Measurements from ENCODE around the gene CEP95. TPM values are rescaled to one million over a fixed set of nuclear protein-coding genes. Genes with fewer than 3 reads are reported as not detected.

CEP95 gene
- total and polyA plus RNA-seq, 2 of the 13 experiments (the other 11 are each of a cell fraction or from before 2014, with no cell fraction given): 65.9 to 68.8 TPM

DNA sequence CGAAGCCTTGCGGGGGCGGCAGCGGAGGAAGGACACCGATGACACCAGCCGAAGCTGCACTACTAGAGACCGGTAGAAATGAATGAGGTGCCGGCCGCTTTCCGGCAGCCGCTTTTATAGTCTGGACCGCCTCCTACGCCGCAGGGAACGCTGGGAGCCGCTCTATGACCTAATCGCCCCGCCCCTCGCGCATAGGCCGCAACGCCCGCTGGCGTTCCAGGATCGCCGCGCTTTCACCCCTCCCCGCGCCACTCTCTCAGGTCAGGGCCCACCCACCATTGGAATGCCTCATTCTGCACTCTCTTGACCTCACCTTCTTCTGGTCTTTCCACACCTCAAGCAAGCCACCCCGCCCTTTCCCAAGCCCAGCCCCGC, 589 bp upstream of the CEP95 start, which contains the start of gene DDX5 (continued):
- TF ChIP-seq, protein P1, sequence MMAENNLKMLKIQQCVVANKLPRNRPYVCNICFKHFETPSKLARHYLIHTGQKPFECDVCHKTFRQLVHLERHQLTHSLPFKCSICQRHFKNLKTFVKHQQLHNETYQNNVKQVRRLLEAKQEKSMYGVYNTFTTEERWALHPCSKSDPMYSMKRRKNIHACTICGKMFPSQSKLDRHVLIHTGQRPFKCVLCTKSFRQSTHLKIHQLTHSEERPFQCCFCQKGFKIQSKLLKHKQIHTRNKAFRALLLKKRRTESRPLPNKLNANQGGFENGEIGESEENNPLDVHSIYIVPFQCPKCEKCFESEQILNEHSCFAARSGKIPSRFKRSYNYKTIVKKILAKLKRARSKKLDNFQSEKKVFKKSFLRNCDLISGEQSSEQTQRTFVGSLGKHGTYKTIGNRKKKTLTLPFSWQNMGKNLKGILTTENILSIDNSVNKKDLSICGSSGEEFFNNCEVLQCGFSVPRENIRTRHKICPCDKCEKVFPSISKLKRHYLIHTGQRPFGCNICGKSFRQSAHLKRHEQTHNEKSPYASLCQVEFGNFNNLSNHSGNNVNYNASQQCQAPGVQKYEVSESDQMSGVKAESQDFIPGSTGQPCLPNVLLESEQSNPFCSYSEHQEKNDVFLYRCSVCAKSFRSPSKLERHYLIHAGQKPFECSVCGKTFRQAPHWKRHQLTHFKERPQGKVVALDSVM (CRISPR knock-in tag; IDR thresholded peaks at IDR 0.05): no peak
- no peak for TF ChIP-seq ZNF274 (CRISPR knock-in tag; IDR thresholded peaks at IDR 0.05)
- no peak for TF ChIP-seq JARID2 (CRISPR knock-in tag; IDR thresholded peaks at IDR 0.05; ENCODE audit: insufficient replicate concordance)
- TF ChIP-seq, protein P2, sequence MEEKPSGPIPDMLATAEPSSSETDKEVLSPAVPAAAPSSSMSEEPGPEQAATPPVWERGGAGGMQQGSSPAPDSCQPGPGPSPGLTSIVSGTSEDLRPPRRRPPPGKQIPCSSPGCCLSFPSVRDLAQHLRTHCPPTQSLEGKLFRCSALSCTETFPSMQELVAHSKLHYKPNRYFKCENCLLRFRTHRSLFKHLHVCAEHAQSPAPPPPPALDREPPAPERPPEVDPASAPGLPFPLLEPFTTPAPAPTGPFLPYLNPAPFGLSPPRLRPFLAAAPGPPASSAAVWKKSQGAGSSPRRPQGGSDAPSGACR (CRISPR knock-in tag; IDR thresholded peaks at IDR 0.05): 0 out of 2 replicates have a peak, but pooled peaks have one; percentile 9
- TF ChIP-seq CHD2 (IDR thresholded peaks at IDR 0.05; ENCODE audit: low read depth, low read length): 0 out of 2 replicates have a peak, but pooled peaks have one; percentile 47
- peak; percentile 79 for TF ChIP-seq YY1 (IDR thresholded peaks at IDR 0.05; ENCODE audit: insufficient read depth, insufficient replicate concordance, low read depth, low read length)
- TF ChIP-seq, protein P3, sequence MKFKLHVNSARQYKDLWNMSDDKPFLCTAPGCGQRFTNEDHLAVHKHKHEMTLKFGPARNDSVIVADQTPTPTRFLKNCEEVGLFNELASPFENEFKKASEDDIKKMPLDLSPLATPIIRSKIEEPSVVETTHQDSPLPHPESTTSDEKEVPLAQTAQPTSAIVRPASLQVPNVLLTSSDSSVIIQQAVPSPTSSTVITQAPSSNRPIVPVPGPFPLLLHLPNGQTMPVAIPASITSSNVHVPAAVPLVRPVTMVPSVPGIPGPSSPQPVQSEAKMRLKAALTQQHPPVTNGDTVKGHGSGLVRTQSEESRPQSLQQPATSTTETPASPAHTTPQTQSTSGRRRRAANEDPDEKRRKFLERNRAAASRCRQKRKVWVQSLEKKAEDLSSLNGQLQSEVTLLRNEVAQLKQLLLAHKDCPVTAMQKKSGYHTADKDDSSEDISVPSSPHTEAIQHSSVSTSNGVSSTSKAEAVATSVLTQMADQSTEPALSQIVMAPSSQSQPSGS (CRISPR knock-in tag; IDR thresholded peaks at IDR 0.05): peak; percentile 69
- peak; percentile 62 for TF ChIP-seq FOSL2 (CRISPR knock-in tag; IDR thresholded peaks at IDR 0.05)
- 0 out of 2 replicates have a peak, but pooled peaks have one; percentile 31 for TF ChIP-seq ZNF773 (CRISPR knock-in tag; IDR thresholded peaks at IDR 0.05; ENCODE audit: borderline replicate concordance)
- no peak; the same call in 1 of the 2 replicates for TF ChIP-seq MTF2 (CRISPR knock-in tag; IDR thresholded peaks at IDR 0.05; ENCODE audit: borderline replicate concordance)
- TF ChIP-seq PAWR (CRISPR knock-in tag; IDR thresholded peaks at IDR 0.05; ENCODE audit: borderline replicate concordance): no peak
- no peak for TF ChIP-seq MTA3 (CRISPR knock-in tag; IDR thresholded peaks at IDR 0.05)
- peak; percentile 66 for TF ChIP-seq RBM39 (IDR thresholded peaks at IDR 0.05; ENCODE audit: low read depth, low read length, poor library complexity, severe bottlenecking)
- TF ChIP-seq MIER3 (CRISPR knock-in tag; IDR thresholded peaks at IDR 0.05; ENCODE audit: borderline replicate concordance): peak; percentile 65; the same call in 1 of the 2 replicates
- peak; percentile 70; the same call in 1 of the 2 replicates for TF ChIP-seq STAT5B (CRISPR knock-in tag; IDR thresholded peaks at IDR 0.05)
- 0 out of 2 replicates have a peak, but pooled peaks have one; percentile 7 for TF ChIP-seq SALL1 (CRISPR knock-in tag; IDR thresholded peaks at IDR 0.05)
- TF ChIP-seq KLF6 (CRISPR knock-in tag; IDR thresholded peaks at IDR 0.05): peak; percentile 56; the same call in 1 of the 2 replicates
- TF ChIP-seq SRSF1 (optimal IDR thresholded peaks at IDR 0.05; ENCODE audit: low read depth, low read length): peak; percentile 21
- no peak for TF ChIP-seq SMARCC2 (IDR thresholded peaks at IDR 0.05)
- 0 out of 2 replicates have a peak, but pooled peaks have one; percentile 38 for TF ChIP-seq ZKSCAN1 (IDR thresholded peaks at IDR 0.05; ENCODE audit: low read length)
- peak; percentile 66; the same call in 1 of the 2 replicates for TF ChIP-seq SRY (CRISPR knock-in tag; IDR thresholded peaks at IDR 0.05)
- TF ChIP-seq MAZ (IDR thresholded peaks at IDR 0.05; ENCODE audit: borderline replicate concordance, low read depth, low read length): peak; percentile 92; the same call in 1 of the 2 replicates
- TF ChIP-seq MAZ (CRISPR knock-in tag; IDR thresholded peaks at IDR 0.05; ENCODE audit: low read depth): no peak
- peak; percentile 98 for TF ChIP-seq POLR2G (IDR thresholded peaks at IDR 0.05; ENCODE audit: low read depth, low read length)
- TF ChIP-seq ZNF24 (IDR thresholded peaks at IDR 0.05): peak; percentile 74; the same call in 1 of the 2 replicates

Data from HepG2 (cell line).